Endothelial cell of umbilical vein (primary cell): Measurements from ENCODE around the gene FGF2.

ENCODE experiments used
- EZH2 ChIP-seq: IDR thresholded peaks from 2 replicates; pipeline ENCODE4 v1.6.1; 2012; ENCODE audit warnings: borderline replicate concordance, low read depth, mild to moderate bottlenecking, moderate library complexity, low read length, inconsistent platforms; ENCODE audit not compliant: severe bottlenecking
- JUN ChIP-seq: IDR thresholded peaks from 2 replicates; pipeline ENCODE4 v1.6.1; 2011; ENCODE audit warnings: borderline replicate concordance, low read depth; ENCODE audit not compliant: insufficient read length, insufficient read depth
- POLR2A ChIP-seq: IDR thresholded peaks from 2 replicates; pipeline ENCODE4 v1.6.1; 2012; ENCODE audit warnings: low read depth, mild to moderate bottlenecking, control low read depth, low read length
- TF ChIP-seq, protein P1 (sequence below), 2 donors: IDR thresholded peaks; 1 replicate in 1 of 2; 2 replicates in 1 of 2; pipeline ENCODE4 v1.5.1; 2011; ENCODE audit warnings: low read length in 2 of 2, mild to moderate bottlenecking in 2 of 2, moderate library complexity in 2 of 2, control low read depth in 1 of 2, inconsistent platforms in 1 of 2, low read depth in 1 of 2; ENCODE audit not compliant: insufficient read depth in 1 of 2; ENCODE audit errors: extremely low read depth in 1 of 2
- TF ChIP-seq, protein P2 (sequence below): IDR thresholded peaks from 2 replicates; pipeline ENCODE4 v1.6.1; 2011; ENCODE audit not compliant: insufficient read depth, insufficient read length

GRCh38 chr4:122830426-122831095, 3.9 kb downstream of the FGF2 start:
- TF ChIP-seq, protein P1, sequence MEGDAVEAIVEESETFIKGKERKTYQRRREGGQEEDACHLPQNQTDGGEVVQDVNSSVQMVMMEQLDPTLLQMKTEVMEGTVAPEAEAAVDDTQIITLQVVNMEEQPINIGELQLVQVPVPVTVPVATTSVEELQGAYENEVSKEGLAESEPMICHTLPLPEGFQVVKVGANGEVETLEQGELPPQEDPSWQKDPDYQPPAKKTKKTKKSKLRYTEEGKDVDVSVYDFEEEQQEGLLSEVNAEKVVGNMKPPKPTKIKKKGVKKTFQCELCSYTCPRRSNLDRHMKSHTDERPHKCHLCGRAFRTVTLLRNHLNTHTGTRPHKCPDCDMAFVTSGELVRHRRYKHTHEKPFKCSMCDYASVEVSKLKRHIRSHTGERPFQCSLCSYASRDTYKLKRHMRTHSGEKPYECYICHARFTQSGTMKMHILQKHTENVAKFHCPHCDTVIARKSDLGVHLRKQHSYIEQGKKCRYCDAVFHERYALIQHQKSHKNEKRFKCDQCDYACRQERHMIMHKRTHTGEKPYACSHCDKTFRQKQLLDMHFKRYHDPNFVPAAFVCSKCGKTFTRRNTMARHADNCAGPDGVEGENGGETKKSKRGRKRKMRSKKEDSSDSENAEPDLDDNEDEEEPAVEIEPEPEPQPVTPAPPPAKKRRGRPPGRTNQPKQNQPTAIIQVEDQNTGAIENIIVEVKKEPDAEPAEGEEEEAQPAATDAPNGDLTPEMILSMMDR (IDR thresholded peaks at IDR 0.05; ENCODE audit: extremely low read depth in 1 of 2, insufficient read depth in 1 of 2, low read depth in 1 of 2, low read length in 2 of 2): no peak
- TF ChIP-seq, protein P2, sequence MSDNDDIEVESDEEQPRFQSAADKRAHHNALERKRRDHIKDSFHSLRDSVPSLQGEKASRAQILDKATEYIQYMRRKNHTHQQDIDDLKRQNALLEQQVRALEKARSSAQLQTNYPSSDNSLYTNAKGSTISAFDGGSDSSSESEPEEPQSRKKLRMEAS: no peak
- TF ChIP-seq EZH2 (no peak), POLR2A (no peak), JUN (no peak)
